HepG2 (cell line): Measurements from ENCODE around the gene PPP2R2C.

ENCODE experiments used
- ESRRA ChIP-seq: sonication (generic); formaldehyde crosslinking; IDR thresholded peaks from 2 replicates; pipeline ENCODE4 v1.5.1; 2020; ENCODE audit warnings: mild to moderate bottlenecking, low read depth, missing genetic modification reagents
- FOSL2 ChIP-seq: sonication (generic); formaldehyde crosslinking; IDR thresholded peaks from 2 replicates; pipeline ENCODE4 v1.4.0; 2020; ENCODE audit warnings: missing genetic modification reagents
- HCFC1 ChIP-seq: fragments of 150-350 bp; IDR thresholded peaks from 2 replicates; pipeline ENCODE4 v1.6.1; 2014; ENCODE audit warnings: low read depth, low read length
- HOXA3 ChIP-seq: sonication (generic); formaldehyde crosslinking; IDR thresholded peaks from 2 replicates; pipeline ENCODE4 v1.5.0; 2020; ENCODE audit warnings: missing genetic modification reagents
- ZNF235 ChIP-seq: sonication (generic); formaldehyde crosslinking; IDR thresholded peaks from 2 replicates; pipeline ENCODE4 v1.8.1; 2023; ENCODE audit warnings: mild to moderate bottlenecking, missing genetic modification reagents, borderline replicate concordance
- ZNF512 ChIP-seq: sonication (generic); formaldehyde crosslinking; IDR thresholded peaks from 2 replicates; pipeline ENCODE4 v1.4.0; 2020; ENCODE audit warnings: mild to moderate bottlenecking, missing genetic modification reagents

- no peak for TF ChIP-seq ZNF235
- no peak for TF ChIP-seq FOSL2 (CRISPR knock-in tag)
- TF ChIP-seq ZNF512 (CRISPR knock-in tag) = no peak
- TF ChIP-seq ESRRA = no peak
- no peak for TF ChIP-seq HOXA3 (CRISPR knock-in tag)
- no peak for TF ChIP-seq HCFC1
Observed at GRCh38 chr4:6491235-6491634, 18.8 kb upstream of the PPP2R2C start.
